Measurements from ENCODE around the gene ZNF835.

Gene ZNF835

DNA sequence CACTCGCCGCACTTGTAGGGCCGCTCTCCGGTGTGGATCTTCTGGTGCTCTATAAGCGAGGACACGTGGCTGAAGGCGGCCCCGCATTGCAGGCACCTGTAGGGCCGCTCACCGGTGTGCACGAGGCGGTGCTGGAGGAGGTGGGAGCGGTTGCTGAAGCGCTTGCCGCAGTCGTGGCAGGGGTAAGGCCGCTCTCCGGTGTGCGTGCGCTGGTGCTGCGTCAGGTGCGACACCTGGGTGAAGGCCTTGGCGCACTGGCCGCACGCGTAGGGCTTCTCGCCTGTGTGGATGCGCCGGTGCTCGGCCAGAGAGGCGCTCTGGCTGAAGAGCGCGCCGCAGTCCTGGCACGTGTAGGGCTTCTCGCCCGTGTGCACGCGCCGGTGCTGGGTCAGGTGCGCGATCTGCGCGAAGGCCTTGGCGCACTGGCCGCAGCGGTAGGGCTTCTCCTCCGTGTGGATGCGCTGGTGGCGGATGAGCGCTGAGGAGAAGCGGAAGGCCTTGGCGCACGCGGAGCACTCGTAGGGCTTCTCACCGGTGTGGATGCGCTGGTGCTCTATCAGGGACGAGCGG is 7.5 kb downstream of the ZNF835 start:
- no peak for DNase-seq (ENCODE audit: low read depth in 2 of 2)

DNA sequence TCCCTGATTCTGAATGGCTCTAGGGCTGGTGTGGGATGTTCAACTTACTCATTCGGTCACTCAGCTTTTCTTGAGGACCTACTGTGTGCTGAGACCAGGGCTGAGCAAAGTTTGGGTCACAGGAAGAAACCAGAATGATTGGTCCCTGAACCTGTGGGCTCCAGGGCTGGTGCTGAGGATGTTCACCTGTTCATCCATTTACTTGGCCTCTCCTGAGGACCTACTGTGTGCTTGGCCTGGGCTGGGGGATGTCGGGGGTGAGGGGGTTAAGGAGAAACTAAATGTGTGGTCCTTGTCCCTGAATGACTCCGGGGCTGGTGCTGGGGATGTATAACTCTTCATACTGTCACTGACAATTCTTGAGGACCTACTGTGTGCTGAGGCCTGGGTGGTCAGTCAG is 10.3 kb downstream of the ZNF835 start:
- no peak for DNase-seq (ENCODE audit: low read depth in 2 of 2)

DNA sequence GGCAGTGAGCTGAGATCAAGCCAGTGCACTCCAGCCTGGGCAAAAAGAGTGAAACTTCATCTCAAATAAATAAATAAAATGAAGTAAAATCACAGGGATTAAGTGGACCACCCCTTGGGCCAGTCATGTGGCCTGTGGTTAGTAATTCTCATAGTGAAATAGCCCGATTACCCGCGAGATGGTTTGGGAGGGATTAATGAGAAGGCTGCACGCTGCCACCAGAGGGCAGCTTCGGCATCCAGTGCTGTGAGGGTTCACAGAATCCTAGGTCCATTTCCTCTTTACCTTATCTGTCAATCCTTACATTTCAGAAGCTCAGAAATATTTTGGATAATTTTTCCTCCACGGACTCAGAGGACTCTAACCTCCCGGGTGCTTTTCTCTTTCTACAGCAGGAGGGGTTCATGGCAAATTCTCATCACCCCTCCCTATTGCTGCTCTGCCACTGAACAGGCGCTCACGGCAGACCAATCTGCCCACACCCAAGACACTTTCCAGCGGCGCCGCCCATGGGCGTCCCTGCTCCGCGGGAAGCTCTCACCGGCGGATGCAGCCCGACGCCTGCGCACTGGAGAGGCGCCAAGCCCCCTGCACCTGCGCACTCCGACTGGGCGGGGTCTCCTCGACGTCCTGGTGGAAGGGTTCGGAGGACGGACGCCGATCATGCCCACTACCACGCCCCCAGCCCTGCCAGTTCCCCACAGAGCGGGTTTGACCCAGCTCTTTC is 11.0 kb downstream of the ZNF835 start:
- DNase-seq (ENCODE audit: low read depth in 2 of 2) = peak in 1 of 2 donors; percentile 2

DNA sequence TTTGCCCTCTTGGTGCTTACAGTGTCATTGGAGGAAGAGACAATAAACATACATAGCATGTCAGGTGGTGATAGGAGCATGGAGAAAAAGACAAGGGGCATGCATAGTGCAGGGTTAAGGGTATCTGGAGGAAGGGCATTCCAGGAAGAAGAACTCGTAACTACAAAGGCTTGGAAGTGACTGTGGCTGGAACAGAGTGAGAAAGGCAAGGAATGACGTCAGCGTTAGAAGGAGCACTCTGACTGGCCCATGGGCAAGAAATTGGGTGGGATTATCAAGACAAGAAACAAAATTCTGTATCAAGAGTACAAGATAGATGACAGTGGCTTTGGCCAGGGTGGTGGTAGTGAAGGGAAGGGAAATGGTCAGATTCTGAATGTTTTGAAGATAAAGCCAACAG is 17.4 kb downstream of the ZNF835 start:
- no peak for DNase-seq (ENCODE audit: low read depth in 2 of 2)

DNA sequence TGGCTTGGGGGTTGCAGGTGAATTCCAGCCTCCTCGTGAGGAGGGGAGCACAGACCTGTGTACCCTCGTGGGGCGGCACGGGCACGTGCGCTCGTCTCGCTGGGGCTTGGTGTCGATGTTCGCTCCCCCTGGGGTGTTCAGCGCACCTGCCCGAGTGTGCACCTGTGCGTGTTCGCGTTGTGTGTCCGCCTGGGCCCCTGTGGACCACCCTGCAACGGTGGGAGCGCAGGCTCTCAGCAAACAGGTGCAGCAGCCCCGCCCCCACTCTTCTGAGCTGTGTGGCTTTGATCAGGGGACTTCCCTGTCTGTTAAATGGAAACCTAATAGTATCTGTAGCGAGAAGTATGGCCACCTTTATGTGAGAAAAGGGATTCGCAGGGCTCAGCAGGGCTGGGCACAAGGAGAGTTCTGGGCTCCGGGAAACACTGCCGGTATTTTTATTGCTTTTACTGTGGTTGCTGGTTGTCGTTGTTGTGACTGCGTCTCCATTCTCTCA is 28.0 kb downstream of the ZNF835 start:
- DNase-seq (ENCODE audit: low read depth in 2 of 2) = no peak

DNA sequence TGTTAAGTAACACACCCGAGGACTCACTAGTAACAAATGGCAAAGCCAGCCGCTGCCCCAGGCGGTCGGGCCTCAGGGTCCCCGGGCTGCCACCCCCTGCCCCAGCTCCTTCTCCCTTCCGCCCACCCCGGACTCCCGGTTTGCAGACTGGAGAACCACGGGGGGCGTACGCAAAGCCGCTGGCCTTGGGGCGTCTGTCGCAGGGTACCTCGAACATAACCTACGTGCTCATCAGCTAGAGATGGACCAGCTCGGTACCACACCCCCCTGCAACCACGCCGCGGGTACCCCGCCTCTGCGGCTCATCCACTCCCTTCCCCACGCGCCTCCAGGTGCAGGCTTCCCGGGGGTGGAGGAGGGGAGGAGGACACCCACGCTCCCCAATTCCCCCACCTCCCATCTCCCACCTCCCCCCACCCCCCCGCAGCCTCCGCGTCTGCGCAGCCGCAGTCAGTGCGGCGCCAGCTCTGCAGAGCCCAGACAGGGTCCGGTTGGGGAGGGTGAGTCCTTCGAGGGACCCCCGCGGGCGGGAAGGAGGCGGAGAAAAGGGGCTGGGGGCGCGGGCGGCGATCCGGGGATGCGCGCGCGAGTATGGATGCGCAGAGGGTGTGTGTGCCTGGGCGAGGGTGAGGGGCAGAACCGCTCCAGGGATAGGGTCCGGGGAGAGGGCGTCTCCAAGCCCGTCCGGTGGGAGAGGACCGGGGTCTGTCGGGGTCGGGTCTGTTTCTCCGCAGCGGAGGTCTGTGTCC is 28.7 kb downstream of the ZNF835 start, which contains the start of gene SMIM17:
SMIM17 (plus strand) TSS at position 449 of the 749 bp plus-strand sequence. CDS start 2,509 bp downstream, outside the sequence.
- no peak for DNase-seq (ENCODE audit: low read depth in 2 of 2)

DNA sequence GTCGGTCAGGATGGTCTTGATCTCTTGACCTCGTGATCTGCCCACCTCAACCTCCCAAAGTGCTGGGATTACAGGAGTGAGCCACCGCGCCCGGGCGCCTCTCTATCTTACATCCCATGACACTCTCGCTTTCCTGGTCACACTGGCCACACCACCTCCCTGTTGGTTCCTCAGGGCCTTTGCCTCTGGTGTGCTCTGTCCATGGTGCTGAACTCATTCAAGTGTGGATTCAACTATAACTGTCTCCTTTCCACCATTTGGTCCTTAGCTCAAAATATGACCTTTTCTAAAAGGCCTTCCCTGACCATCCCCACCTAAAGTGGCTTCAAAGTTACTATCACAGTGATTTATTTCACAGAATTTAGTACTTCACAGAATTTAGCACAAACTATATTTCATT is 32.3 kb downstream of the ZNF835 start:
- no peak for DNase-seq (ENCODE audit: low read depth in 2 of 2)

DNA sequence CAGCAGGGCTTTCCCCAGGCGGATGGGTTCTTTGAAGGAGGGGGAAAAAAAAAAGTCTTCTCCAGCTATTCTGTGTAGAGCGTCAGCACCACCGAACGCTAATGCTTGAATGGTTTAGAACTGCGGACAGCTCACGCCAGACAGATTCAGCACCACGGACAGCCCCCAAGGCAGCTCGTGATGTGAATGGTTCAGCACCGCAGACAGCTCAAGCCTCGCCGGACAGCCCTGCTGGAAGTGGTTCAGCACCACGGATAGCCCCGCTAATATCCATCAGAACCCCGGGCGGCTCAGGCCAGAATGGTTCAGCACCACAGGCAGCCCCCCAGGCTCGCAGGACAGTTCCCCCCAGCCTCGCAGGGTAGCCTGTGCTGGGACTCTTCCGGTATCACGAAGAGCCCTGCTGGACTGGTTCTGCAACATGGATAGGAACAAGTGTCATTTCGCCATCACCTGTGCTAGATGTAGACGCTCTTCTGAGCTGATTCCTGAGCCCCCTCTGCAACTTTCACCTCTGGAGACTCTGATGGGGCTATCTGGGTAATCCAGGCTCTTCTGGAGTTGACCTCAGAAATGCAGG is 33.5 kb downstream of the ZNF835 start:
- DNase-seq (ENCODE audit: low read depth in 2 of 2) = peak in 1 of 2 donors; percentile 6

DNA sequence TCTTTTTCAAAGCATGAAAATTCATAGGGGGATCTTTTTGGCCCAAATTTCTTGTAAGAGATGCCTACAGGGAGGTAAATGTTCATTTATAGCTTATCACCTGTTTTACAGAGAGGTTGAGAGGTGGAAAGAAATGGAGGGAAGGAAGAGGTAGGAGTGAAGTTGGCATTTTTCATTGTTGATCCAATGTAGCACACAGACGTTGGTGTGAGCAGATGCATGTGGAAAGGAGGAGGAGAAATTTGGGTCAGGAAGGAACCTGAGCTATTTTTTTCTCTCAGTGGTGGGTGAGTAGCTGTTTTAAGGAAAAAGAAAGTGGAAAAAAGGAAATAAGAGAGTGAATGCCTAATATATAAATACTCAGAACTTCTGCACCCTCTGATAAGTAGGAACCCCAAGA is 38.5 kb downstream of the ZNF835 start:
- DNase-seq (ENCODE audit: low read depth in 2 of 2) = no peak

DNA sequence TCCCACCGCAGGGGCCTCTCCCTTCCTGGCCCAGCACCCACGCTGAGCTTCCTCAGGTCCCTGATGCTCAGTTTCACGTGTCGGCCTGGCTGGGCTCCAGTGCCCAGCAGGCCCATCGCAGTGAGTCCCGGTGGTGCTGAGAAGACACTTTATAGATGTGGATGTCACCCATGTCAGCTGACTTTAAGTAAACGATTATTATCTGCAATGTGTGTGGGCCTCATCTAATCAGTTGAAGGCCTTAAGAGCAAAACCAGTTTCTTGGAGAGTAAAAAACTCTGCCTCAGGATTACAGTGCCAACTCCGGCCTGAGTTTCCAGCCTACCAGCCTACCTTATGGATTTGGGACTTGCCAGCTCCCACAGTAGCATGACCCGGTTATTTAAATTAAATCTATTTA is 45.8 kb downstream of the ZNF835 start:
- DNase-seq (ENCODE audit: low read depth in 2 of 2) = no peak

DNA sequence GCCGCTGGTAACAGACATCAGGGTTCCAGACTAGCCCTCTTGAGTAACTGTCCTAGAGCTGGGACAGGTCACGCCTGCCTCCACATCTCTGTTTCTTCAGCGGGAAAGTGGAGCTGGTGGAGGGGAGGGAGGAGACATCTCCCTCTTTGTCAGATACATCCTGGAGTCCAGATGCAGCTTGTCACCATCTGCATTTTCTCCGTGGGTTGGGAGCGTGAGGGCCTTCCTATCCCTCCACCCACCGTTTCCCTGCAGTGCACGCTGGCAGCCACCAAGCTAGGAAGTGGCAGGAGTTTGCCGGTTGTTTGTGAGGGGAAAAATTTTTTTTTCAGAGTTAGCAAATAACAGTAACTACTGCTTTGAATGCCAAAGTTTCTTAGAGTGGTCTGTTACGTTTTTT is 48.6 kb downstream of the ZNF835 start:
- no peak for DNase-seq (ENCODE audit: low read depth in 2 of 2)

DNA sequence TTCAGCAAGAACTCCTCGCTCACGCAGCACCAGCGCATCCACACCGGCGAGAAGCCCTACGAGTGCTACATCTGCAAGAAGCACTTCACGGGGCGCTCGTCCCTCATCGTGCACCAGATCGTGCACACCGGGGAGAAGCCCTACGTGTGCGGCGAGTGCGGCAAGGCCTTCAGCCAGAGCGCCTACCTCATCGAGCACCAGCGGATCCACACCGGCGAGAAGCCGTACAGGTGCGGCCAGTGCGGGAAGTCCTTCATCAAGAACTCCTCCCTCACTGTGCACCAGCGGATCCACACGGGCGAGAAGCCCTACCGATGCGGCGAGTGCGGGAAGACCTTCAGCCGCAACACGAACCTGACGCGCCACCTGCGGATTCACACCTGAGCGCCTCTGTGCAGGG is 49.2 kb downstream of the ZNF835 start:
- DNase-seq (ENCODE audit: low read depth in 2 of 2) = no peak

DNA sequence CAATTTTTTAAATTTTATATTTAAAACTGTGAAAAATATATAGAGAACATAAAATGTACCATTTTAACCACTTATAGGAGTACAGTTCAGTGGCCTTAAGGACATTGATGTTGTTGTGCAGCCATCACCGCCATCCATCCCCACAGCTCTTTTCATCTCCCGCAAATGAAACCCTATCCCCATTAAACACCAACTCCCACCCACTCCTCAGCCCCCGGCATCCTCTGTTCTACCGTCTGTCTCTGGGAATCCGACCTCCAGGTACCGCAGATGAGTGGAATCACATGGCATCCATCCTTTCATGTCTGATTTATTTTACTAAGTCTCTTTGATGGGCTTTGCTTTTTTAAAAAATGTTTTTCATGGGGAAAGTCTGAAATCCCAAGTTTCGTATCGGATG is 52.4 kb downstream of the ZNF835 start:
- no peak for DNase-seq (ENCODE audit: low read depth in 2 of 2)

DNA sequence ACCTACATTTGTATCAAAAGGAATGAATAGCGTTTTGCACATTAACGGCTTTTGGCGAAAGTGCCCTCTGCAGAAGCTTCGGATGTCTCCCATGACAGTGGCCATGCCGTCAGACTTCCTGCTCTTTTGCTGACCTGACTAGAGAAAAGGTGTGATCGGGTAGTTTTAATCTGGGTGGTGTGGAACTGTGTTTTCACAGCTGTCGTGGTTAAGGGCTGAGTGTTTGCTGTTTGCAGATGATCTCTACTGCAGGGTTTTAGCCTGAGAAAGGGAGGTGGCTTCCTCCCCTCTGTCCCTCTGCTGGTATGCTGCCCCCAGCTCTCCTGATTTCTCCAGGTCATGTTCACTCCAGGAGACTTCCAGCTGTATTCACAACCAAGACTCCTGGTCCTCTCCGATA is 54.0 kb downstream of the ZNF835 start:
- DNase-seq (ENCODE audit: low read depth in 2 of 2) = no peak

DNA sequence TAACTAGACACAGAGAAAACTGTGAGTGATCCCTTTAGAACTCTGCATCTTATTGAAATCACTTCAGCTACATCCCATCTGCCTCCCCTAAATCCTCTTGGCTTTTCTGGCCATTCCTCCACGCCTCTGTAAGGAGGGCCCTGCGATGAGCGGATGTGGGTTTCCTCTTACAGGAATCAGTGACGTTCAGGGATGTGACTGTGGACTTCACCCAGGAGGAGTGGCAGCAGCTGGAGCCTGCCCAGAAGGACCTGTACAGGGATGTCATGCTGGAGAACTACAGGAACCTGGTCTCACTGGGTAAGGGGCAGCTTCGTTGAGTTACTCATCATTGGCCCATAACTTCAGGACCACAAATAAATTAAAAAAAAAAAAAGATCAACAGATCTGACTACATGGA is 57.9 kb downstream of the ZNF835 start:
- DNase-seq (ENCODE audit: low read depth in 2 of 2) = no peak

DNA sequence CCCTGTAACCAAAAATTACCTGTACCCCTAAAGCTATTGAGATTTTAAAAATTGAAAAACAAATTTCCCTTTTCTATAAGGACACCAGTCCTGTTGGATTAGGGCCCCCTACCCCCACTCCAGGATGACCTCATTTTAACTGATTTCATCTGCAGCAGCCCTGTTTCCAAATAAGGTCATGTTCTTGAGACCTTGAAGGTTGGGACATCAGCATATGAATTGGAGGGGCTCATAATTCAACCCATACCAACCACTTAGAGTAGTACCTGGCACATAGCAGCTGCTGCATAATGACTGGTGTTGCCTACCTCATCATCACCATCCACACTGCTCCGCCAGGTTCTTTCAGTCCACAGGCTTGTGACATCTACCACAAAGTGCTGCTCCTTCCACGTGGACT is 58.8 kb downstream of the ZNF835 start:
- no peak for DNase-seq (ENCODE audit: low read depth in 2 of 2)

Data from stimulated activated CD4-positive, alpha-beta T cell treated with anti-CD3 and anti-CD28 coated beads, Interleukin-1b, Interleukin-23, amount 100 ng/mL, for 4 hours (primary cell).